8988T (cell line): ENCODE results near the gene LETMD1.

Experiments
- DNase-seq: peaks from one replicate; pipeline ENCODE4 v3.0.0; 2011

The LETMD1 gene

DNA sequence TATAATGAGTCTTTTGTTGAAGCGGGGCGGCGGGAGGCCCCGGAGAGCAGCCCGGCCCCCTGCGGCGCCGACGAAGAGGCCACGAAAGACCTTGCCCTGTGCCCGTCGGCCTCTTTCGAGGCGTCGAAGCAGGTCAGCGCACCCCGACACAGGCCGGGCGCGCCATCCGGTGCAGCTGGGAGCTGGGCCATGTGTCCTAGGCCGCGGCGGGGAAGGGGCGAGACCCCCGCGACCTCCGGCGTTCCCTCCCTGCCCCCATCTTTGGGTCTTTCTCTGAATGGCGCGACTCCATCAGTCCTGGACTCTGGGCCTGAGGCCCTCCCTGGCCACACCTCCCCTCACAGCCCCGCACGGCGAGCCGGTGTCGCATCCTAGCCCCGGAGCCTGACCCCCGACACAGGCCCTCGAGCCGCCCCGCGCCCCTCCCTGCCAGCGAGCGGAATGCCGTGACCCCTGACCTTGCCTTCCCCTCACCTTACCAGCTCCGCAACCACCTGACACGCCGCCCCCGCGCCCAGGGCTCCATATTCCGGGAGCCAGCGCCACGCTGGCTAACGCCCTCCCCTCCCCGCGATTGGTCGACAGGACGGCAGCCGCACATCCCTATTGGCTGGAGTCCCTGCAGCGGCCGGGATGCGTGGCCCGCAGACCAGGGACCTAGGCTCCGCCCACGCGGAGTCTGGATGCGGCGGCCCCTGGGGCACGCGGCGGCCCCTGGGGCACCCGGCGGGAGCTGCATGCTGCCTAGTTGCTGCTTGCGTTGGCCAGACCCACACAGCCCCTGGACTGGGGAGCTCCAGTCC lies 22.1 kb upstream of the LETMD1 start, which contains the start of gene SLC11A2:
Gene SLC11A2, minus strand, starts transcription at position 549 of the 803 bp plus-strand sequence. CDS start 15,656 bp downstream, outside the sequence.
- DNase-seq: peak; percentile 80

DNA sequence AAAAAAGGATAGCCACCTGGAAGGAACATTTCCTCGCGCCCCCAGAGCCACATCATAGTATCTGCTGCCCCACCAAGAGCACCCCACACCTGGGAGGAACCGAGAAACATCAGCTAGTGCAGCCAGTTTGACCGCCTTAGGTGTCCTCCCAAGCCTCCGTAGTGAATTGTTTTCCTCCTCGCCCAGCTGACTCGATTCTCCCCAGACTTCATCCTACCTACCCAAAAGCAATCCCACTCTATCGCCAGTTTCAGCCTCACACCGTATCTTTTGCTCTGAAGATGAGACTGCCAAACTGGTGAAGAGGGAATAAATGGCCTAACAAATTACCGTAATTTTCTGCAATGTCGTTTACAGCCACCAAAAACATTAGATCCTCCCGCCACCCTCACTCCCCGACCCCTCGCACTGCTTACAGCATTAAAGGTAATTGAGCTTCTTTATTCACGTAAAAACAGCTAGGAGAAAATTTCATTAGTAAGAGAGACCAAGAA lies 20.7 kb upstream of the LETMD1 start:
- DNase-seq: no peak

DNA sequence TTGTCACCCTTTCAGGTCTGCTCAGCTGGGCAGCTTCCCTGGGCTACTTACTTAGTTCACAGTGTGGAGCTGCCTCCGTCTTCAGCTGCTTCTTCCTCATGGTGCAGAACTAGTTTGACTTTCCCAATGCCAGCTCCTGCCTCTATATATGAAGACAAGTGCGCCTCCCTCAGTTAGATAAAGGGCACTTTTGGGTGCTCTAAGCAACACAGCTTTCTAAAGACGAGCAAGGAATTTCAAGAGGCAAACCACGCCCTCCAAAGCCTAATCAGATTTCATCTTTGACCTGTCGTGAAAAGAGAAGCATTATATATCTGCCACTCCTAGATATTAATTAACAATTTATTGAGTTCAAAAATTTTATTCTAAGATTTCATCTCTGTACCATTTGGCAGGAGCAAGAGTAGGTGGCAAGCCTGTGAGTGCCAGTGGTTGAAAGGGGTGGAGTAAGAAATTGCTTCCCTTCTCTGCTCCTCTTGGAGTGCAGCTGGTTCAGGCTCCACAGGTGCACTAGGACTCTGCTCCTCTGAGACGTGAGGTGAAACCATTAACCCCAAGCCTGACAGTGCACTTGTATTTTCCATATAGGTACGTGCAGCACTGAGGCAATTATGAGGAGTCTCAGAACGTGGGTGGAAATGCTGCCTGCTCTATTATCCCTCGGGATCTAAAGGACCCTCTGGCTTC lies 19.9 kb upstream of the LETMD1 start:
- DNase-seq: no peak

DNA sequence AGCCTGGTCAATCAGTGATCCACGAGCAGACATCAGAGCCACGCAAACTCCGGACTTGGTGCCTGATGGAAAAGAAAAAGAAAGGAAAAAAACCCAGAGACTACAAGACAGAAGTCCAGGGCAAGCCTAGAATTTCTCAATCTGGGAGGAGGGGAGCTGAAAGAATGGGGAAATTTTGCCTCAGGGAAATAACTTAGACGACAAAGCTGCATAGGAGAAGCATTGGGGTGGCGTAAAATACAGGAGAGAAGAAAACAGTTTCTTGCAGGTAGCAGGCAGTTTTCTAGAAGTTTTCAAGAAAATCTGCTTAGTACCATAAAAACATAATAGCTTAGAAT lies 19.3 kb upstream of the LETMD1 start:
- DNase-seq: no peak

DNA sequence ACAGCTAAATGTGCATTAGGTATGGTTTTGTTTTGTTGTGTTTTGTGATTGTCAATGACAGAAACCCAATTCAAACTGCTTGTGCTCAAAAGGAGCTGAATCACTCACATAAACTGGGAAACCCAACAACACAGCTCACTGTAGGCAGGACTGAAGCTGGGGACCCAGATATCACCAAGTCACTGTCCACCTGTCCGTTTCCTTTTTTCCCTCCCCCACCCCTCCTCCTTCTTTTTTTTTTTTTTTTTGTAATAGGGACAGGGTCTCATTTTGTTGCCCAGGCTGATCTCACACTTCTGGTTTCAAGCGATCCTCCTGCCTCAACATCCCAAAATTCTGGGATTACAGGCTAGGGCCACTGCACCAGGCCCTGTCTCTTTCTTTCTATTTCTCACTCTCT lies 15.1 kb upstream of the LETMD1 start:
- no peak for DNase-seq

DNA sequence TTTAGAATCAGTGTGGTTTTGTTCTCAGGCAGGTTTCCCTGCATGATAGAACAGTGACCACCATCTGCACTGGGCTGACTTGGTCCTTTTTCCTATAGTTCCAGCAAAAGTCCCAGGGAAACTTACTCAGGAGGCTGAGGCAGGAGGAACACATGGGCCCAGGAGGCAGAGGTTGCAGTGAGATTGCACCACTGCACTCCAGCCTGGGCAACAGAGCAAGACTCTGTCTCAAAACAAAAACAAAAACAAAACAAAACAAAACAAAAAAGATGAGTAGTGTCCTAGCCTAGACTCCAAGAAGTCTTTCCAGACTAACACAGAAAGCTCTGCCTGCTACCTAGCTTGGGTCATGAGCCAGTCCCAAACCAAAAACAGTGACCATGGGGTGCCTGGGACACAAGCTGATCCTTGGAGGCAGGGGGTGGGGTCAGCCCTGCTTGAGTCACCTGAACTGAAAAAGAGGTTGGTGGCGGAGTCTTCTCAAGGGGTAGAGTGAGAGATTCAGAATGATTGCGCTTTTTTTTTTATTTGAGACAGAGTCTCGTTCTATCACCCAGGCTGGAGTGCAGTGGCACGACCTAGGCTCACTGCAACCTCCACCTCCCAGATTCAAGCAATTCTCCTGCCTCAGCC lies 14.6 kb upstream of the LETMD1 start:
- DNase-seq: no peak

DNA sequence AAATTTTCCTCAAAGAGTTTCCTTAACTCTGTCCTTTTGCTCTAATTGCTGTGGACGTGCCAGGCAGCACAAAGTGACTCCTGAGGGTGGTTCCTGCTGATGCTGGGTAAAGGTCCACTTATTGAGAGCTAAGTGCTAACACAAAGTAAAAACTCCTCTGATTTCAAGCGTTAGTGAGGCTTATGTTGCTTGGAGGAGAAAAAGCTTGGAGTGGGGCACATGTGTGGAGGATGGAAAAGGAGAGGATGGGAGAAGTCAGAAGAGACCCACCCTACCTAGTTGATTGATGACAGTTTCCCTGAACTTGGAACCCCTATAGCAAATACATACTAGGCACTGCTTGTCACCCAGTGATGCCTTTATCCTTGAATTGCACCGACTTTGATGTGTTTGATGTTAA lies 11.8 kb upstream of the LETMD1 start:
- no peak for DNase-seq

DNA sequence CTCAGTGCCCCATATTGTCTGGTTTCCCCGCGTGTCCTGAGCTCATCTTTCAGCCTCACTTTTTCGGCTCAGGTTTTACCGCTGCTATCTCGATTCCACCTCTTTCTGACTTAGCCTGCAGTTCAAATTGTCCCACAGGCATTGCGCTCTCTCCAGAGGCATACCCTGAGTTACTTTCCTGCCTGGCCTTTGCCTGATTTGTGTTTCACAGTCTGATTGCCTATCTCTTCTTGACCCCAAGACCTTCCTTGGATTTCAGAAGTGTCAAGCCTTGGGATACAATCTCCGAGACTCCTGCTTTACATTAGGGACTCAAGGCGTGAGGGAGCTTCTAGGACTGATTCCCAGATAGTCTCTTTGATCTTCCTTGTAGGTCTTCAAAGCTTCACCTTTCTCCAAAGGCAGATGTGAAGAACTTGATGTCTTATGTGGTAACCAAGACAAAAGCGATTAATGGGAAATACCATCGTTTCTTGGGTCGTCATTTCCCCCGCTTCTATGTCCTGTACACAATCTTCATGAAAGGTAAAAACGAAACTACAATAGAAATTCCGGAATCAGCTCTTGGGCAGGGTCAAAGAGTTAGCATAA lies 629 bp downstream of the LETMD1 start:
- DNase-seq: no peak

DNA sequence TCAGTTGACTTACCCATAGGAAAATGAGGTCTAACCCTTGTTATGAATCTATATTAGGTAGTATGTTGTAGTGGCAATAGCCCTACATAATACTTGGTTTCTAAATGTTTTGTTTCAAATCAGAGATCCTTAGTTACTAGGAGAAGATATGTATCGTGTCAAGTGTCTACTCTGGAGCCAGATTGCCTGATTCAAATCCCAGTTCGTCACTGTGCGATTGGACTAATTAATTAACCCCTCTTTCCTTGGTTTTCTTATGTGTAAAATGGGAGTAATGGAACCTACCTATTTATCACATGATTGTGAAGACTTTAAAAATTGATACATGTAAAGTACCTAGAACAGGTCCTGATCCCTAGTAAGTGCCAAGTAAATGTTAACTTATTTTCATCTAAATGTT lies 1.4 kb downstream of the LETMD1 start:
- DNase-seq: no peak

DNA sequence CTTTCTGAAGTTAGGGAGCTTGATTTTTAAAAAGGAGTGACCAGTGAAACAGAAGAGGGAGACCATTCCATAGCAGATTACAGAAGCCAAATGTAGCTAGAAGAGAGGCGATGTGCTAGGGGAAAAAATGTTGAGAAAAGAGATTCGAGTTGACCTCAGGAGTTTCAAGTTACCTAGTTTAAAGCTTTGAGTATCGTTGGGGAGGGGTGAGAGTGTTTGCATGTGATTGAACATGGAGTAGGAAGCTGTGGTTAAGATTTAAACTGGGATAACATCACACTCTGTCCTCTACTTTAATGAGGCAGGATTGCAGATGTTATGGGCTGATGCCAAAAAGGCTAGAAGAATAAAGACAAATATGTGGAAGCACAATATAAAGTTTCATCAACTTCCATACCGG lies 3.7 kb downstream of the LETMD1 start:
- no peak for DNase-seq

DNA sequence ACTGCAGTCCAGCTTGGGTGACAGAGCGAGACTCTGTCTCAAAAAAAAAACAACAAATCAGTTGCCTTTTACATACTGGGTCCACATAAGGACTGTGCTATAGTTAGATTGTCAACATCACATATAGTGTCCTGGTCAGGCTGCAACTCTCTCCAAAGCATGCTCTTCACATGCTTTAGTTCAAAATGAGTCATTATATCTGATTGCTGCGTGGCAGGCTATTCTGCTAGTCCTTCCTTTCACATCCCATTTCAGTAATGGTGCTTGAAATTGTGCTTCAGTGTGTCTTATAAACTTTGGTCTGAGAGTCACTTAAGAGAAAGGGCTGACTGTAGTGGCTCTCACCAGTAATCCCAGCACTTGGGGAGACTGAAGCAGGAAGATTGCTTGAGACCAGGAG lies 6.9 kb downstream of the LETMD1 start:
- no peak for DNase-seq

DNA sequence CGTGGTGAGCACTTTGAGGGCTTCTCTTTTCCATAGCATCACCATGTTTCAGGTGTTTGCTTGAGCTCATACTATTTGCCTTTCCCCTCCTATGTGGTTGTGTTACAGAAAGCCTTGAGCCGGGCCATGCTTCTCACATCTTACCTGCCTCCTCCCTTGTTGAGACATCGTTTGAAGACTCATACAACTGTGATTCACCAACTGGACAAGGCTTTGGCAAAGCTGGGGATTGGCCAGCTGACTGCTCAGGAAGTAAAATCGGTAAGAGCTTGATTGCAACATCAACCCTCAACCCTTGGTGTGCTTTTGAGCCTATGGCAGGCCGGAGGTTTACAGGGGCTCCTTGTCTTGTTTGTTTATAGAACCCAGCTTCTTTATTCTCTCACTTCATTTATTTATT lies 8.1 kb downstream of the LETMD1 start:
- no peak for DNase-seq

DNA sequence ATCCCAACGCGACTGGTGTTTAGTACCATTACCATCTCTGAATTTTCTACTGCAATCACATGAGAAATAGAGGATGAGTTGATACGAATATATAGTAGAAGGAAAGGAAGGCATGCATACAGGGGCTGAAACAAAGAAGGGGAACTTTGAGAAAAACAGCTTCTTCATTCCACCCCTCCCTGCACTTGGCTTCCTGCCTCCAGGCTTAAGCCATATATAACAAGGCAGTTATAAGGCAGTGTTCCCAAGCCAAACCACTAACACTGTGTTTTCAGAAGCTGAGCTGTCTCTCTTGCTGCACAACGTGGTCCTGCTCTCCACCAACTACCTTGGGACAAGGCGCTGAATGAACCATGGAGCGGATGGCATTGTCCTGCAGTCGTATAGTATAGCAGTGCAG lies 11.0 kb downstream of the LETMD1 start:
- DNase-seq: no peak

DNA sequence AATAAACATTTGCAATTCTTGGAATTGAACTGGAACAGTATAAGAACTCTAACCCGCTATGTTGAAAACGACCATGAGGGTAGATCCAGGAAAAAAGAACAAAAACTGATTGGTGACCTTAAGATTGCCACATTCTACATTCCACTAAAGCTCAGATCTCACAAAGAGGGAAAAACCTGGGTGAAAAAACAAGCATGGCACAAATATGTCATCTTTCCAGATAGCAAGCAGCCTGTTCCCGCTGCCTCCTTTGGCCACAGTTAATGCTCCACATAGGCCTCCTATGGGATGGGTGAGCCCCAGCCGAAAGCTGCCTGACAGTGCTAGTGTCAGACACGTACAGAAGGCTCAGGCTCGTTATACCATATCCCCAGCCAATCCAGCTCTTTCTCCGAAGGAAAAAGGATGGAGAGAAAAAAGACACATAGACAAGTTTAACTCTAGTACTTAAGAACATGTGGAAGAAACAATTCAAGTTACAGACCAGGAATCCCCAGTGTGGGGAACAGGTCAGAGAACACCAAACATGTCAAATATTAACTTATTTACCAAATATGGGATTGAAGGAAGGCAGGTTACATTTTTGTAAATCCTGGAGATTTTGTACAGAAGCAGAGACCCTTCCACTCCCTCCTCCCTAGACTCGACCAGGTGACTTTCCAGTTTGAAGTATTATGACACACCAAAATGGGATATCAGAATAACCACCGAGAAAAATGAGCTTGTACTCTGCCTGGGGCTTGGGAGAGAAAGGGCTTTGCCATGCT lies 14.7 kb downstream of the LETMD1 start:
- no peak for DNase-seq

DNA sequence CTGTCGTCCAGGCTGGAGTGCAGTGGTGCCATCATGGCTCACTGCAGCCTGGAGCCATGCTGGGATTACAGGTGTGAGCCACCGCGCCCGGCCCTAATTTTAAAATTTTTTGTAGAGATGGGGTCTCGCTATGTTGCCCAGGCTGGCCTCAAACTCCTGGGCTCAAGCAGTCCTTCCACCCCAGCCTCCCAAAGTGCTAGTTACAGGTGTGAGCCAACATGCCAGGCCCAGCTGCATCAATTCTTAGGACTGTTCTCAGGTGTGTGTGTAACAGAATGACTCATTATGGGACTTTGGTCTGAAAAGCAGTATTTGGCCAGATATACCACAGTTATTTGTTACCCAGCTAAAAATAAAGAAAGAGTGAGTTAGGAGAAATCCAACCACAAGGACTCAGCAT lies 17.4 kb downstream of the LETMD1 start:
- no peak for DNase-seq

DNA sequence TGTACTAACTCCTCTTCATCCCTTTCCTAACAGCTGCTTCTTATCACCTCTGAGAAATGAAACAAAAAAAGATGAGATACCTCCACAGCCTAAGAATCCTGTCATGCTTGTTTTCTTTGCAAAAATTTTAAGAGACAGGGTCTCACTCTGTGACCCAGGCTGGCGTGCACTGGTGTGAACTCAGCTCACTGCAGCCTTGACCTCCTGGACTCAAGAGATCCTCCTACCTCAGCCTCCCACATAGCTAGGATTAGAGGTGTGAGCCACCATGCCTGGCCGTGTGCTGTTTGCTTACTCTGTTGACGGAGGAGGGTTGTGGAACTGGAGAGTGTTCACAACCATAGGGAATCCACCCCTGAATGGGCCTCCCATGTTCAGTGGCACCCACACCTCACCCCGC lies 19.1 kb downstream of the LETMD1 start:
- DNase-seq: no peak

DNA sequence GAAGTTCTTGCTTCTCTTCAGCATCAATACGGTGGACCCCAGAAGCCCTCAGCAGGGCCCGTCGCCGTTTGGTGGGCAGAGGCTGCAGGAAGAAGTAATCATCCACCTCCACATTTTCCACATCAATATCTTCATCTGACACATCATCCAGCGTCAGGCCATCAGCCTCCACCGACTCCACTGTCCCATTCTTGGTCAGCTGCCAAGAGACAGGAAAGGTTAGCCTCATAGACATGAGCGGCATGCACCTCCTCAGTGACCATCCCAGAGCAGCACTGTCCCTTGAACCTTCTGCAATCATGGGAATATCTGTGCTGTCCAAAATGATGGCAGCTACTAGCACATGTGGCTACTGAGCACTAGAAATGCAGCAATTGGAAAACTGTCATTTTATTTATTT lies 19.6 kb downstream of the LETMD1 start:
- DNase-seq: no peak

DNA sequence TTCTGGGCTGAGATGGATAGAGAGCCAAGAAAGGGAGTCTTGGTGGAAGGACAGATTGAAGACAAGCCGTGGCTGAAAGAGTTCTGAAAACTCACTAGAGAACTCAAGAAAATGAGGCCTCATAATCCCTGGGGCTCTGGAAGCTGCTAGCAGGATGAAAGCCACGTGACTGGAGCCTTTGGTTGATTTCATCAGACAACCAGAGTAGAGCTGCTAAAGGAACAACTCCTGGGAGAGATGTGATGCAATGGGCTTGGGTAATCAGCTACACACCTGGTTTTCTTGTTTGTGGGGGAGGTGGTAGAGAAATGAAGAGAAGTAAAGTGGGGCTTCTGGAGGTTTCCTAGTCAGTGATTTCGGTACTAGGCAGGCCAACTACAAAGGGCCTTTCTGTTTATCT lies 21.9 kb downstream of the LETMD1 start:
- DNase-seq: no peak

DNA sequence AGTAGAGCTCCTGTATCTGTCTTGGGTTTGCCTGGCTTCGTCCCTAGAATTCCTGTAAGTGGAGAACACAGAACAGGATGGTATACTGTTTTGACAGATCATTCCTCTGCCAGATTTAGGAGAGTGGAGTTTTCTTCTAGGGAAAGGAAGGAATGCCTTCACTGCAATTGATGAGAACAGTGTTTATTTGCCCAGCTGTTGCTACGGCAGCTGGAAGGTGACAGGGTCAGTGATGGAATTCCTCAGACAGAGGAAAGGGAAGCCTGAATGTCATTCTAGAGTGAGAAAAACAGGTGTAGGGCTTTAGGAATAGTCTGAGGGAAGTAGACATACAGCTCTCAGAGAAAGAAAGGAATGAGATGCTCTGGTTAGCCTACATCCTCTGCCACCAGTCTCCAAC lies 23.5 kb downstream of the LETMD1 start:
- no peak for DNase-seq

DNA sequence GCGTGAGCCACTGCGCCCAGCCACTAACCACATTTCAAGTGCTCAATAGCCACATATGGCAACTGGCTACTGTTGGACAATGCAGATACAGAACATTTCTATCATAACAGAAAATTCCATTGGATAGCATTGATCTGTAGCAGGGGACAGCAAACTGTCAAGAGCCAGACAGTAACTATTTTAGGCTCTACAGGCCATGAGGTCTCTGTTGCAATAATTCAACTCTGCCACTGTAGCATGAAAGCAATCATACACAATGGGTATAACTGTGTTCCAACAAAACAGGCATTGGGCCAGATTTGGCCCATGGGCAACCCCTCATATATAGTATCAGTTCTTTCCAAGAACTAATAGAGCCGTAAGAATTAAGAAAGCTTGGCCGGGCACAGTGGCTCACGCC lies 27.3 kb downstream of the LETMD1 start:
- no peak for DNase-seq

DNA sequence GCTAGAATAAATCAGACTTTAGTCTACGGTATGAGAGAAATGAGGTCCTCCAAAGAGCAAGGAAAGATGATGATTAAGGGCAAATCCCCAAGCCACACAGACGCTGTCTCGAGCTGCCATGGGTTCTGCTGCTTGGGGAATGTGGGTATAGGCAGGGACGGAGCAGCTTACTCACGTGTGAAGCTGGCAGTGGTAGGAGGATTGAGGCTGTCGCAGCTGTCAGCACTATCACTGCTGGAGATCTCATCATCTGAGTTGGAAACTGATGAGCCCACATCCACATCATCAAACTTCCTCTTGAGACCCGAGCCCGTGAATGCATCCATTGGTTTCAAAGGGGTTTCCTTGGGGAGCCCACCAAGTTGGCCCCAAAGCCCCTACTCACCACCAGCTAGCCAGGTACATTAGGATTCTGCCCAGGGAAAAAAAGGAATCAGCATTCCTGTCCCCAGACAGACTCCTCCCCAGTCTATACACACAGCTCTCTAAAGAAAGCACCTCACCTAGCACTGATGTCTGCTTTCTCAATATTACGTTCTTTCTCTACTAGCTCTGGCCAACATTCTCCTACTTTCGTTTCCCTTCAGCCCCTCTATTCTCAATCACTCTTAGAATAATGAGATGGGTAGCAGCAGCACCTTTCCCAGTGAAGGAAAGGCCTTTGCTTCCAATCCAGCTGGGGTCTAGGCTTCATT lies 28.3 kb downstream of the LETMD1 start:
- no peak for DNase-seq

DNA sequence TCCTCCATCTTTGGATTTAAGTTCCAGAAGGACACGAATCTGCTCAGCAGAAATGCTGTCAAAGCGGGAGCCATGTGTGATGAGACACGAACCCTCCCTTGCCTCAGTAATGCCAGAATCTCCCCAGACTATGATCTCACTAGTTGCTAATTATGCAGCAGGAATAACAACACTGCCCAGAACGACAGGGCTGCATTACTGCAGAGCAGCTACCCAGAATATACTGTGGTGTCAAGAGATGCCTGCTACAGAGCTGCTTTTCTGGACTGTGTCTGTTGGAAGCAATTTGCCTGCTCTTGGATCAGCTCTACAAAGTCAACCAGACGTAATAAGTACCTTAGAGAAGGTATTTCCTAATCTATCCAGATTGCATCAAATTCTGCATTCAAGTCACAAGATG lies 29.8 kb downstream of the LETMD1 start:
- DNase-seq: no peak
